Osteoblast (primary cell): ENCODE data around the gene FAM210A. TPM values are rescaled to one million over a fixed set of nuclear protein-coding genes. Genes with fewer than 3 reads are reported as not detected.
A peak's percentile ranks its signal among the peaks of the same experiment; 100 is the strongest.

ENCODE experiments used
- DNase-seq: peaks from one replicate; pipeline ENCODE4 v3.0.0; 2011; ENCODE audit warnings: low spot score, mixed read lengths; ENCODE audit not compliant: insufficient read length; ENCODE audit errors: missing footprints
- H2AFZ ChIP-seq: 2 replicates; pipeline ENCODE4 v1.6.0; 2011; ENCODE audit warnings: mild to moderate bottlenecking, low read length
- H3K27ac ChIP-seq: 2 replicates; pipeline ENCODE4 v1.5.1; 2011; ENCODE audit warnings: mild to moderate bottlenecking, low read depth, low read length, moderate library complexity
- H3K27me3 ChIP-seq: 2 replicates; pipeline ENCODE4 v1.6.0; 2012; ENCODE audit warnings: mild to moderate bottlenecking, control low read depth, inconsistent platforms, low read length, moderate library complexity; ENCODE audit not compliant: insufficient read depth
- H3K36me3 ChIP-seq: 2 replicates; pipeline ENCODE4 v1.5.1; 2011; ENCODE audit warnings: mild to moderate bottlenecking, low read length, control low read depth, moderate library complexity; ENCODE audit not compliant: insufficient read depth
- H3K4me1 ChIP-seq: 2 replicates; pipeline ENCODE4 v1.5.1; 2011; ENCODE audit warnings: mild to moderate bottlenecking, low read length, control low read depth, moderate library complexity; ENCODE audit not compliant: insufficient read depth
- H3K4me2 ChIP-seq: 2 replicates; pipeline ENCODE4 v1.6.0; 2011; ENCODE audit warnings: mild to moderate bottlenecking, low read length; ENCODE audit not compliant: insufficient read depth
- H3K4me3 ChIP-seq: fragments of 200-600 bp; sonication (generic); 3 replicates; pipeline ENCODE4 v1.5.1; 2012; ENCODE audit warnings: mild to moderate bottlenecking, low read length, inconsistent platforms; ENCODE audit not compliant: insufficient read depth
- H3K79me2 ChIP-seq: 2 replicates; pipeline ENCODE4 v1.6.0; 2012; ENCODE audit warnings: mild to moderate bottlenecking, low read length, control low read depth, inconsistent platforms; ENCODE audit not compliant: insufficient read depth
- H3K9me3 ChIP-seq: 2 replicates; pipeline ENCODE4 v1.5.1; 2011; ENCODE audit warnings: low read depth, low read length, control low read depth
- H4K20me1 ChIP-seq: 2 replicates; pipeline ENCODE4 v1.6.0; 2012; ENCODE audit warnings: mild to moderate bottlenecking, low read length, control low read depth; ENCODE audit not compliant: insufficient read depth
- total RNA-seq: library from RNA; depleted of rRNA; stranded (reverse); fragments of >200 nt; gene quantifications from 2 replicates; pipeline ENCODE4 v1.2.3, GENCODE V29; 2012
- TF ChIP-seq, protein P1 (sequence below): IDR thresholded peaks from 2 replicates; pipeline ENCODE4 v1.5.1; 2011; ENCODE audit warnings: mild to moderate bottlenecking, low read depth, low read length, moderate library complexity; ENCODE audit errors: extremely low read depth

Gene FAM210A
- total RNA-seq, 1 donor = 24.6 TPM

DNA sequence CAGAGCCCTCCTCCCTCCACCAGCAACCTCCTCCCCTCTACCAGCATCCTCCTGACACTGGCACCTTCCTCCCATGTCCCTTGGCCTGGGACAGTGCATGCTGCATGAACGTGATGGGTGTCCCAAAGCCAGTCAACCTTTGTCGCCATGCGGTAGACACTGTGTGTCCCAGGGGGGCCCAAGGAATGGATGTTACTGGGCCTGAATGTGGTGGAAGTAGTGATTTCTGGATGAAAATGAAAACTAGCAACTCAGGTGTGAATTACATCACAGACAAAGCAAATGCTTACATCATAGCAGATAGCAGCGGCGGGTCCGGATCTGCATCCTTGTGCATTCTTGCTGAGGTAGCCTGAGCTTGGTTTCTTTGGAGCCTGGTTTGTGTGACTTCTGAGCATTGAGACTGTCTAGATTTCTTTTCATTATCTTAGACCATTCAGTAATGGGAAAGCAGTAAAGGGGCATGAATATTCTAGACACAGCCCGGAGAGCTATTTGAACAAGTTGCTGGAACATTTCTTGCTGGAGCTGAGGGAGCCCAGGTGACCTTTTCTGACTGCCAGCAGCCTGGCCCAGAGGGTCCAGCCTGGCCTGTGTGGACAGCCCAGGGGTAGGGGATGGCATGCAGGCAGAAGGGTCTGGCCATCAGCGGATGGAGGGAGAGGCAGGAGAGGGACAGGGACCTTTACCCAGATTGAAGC is 100.4 kb downstream of the FAM210A start:
- H3K4me3 ChIP-seq = no peak overlapping the region
- H3K36me3 ChIP-seq = no peaks in the 10 kb centered on the region
- H3K79me2 ChIP-seq = no peaks in the 10 kb centered on the region
- no peak overlapping the region for H3K4me2 ChIP-seq
- no peaks in the 10 kb centered on the region for H4K20me1 ChIP-seq
- TF ChIP-seq, protein P1, sequence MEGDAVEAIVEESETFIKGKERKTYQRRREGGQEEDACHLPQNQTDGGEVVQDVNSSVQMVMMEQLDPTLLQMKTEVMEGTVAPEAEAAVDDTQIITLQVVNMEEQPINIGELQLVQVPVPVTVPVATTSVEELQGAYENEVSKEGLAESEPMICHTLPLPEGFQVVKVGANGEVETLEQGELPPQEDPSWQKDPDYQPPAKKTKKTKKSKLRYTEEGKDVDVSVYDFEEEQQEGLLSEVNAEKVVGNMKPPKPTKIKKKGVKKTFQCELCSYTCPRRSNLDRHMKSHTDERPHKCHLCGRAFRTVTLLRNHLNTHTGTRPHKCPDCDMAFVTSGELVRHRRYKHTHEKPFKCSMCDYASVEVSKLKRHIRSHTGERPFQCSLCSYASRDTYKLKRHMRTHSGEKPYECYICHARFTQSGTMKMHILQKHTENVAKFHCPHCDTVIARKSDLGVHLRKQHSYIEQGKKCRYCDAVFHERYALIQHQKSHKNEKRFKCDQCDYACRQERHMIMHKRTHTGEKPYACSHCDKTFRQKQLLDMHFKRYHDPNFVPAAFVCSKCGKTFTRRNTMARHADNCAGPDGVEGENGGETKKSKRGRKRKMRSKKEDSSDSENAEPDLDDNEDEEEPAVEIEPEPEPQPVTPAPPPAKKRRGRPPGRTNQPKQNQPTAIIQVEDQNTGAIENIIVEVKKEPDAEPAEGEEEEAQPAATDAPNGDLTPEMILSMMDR = no peak
- no peaks in the 10 kb centered on the region for H3K9me3 ChIP-seq
- no peak overlapping the region for H2AFZ ChIP-seq
- H3K4me1 ChIP-seq = no peaks in the 10 kb centered on the region
- no peak overlapping the region for H3K27ac ChIP-seq
- peak; percentile 45 for DNase-seq
- peaks cover 4% of the 10 kb centered on the region for H3K27me3 ChIP-seq

DNA sequence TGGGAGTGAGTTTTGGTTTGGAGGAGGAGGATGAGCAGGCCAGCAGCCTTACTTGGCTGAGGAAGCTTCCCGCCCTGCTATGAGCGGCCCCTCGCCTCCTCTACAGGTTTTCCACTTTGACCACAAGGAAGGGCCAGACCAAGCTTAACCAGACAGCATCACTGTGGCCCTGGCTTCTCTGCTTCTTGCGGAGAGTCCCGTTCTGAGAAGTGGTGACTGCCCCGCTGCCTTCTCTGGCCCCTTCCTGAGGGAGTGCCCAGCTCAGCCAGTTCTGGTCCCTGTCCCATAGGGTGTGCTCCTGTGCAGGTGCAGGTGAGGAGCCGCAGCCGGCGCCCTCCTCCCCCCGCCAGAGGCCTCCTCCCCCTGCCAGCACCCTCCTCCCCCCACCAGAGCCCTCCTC is 101.0 kb downstream of the FAM210A start:
- no peaks in the 10 kb centered on the region for H3K36me3 ChIP-seq
- no peaks in the 10 kb centered on the region for H3K4me1 ChIP-seq
- no peaks in the 10 kb centered on the region for H3K79me2 ChIP-seq
- H3K4me3 ChIP-seq = no peak overlapping the region
- H3K27me3 ChIP-seq = peaks cover 4% of the 10 kb centered on the region
- H3K4me2 ChIP-seq = no peak overlapping the region
- TF ChIP-seq, protein P1 = no peak
- no peaks in the 10 kb centered on the region for H4K20me1 ChIP-seq
- DNase-seq = peak; percentile 48
- no peaks in the 10 kb centered on the region for H3K9me3 ChIP-seq
- H2AFZ ChIP-seq = no peak overlapping the region
- no peak overlapping the region for H3K27ac ChIP-seq

DNA sequence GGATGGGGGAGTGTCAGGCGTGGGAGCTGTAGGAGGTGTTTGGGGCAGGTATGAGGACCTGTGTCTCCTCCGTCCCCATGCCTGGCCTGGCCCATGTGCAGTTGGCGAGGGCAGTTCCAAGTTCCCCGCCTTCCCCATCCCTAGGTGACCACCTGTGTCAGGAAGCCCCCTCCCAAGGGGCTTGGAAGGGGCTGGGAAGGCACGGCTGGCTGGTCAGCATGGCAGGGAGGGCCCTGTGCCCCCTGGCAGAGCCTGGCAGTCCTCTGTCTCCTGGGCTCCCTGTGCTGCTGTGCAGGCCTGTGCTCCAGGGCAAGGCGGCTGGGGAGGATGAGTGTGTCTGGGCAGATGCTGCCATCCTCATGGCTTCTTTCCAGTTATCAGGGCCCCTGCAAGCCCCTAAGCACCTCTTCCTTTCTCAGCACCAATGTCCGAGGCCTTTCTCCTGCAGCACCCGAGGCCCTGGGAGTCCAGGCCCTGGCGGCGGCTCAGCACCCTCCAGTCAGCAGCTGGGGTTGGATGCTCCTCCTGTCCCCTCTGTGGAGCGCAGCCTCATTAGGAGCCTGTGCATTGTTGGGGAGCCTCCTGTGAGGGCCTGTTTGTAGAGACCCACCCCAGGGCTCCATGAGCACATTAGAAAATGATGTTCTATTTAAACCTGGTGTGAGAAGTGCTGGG is 101.7 kb downstream of the FAM210A start:
- TF ChIP-seq, protein P1 = no peak
- no peaks in the 10 kb centered on the region for H4K20me1 ChIP-seq

DNA sequence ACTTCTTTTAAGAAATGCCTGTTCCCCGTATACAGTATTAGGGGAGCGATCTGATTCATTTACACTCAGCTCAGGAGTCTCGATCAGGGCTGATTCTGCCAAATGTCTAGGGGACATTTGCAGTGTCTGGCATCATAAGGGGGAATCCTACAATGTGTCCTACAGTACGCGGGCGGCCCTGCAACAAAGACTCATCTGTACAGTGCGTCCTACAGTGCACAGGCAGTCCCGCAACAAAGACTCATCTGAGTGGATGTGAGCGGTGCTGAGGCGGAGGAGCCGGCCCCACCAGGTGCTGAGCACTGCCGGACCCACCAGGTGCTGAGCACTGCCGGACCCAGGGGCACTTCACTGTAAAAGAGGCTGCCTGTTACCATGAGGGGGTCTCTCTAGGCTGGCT is 102.5 kb downstream of the FAM210A start:
- no peak for DNase-seq
- no peaks in the 10 kb centered on the region for H3K4me1 ChIP-seq
- peaks cover under 1% of the 10 kb centered on the region for H3K27me3 ChIP-seq
- H3K4me2 ChIP-seq = no peak overlapping the region
- no peaks in the 10 kb centered on the region for H3K36me3 ChIP-seq
- H2AFZ ChIP-seq = no peak overlapping the region
- H3K9me3 ChIP-seq = no peaks in the 10 kb centered on the region
- no peaks in the 10 kb centered on the region for H3K79me2 ChIP-seq
- TF ChIP-seq, protein P1 = no peak
- H3K27ac ChIP-seq = no peak overlapping the region
- no peaks in the 10 kb centered on the region for H4K20me1 ChIP-seq
- H3K4me3 ChIP-seq = no peak overlapping the region

More for the DNA sequence above, 101.7 kb downstream of the FAM210A start:
- H3K27ac ChIP-seq = no peak overlapping the region
- no peaks in the 10 kb centered on the region for H3K9me3 ChIP-seq
- no peak for DNase-seq
- no peak overlapping the region for H3K4me3 ChIP-seq
- no peaks in the 10 kb centered on the region for H3K4me1 ChIP-seq
- H2AFZ ChIP-seq = no peak overlapping the region
- H3K4me2 ChIP-seq = no peak overlapping the region
- no peaks in the 10 kb centered on the region for H3K36me3 ChIP-seq
- peaks cover 4% of the 10 kb centered on the region for H3K27me3 ChIP-seq
- no peaks in the 10 kb centered on the region for H3K79me2 ChIP-seq
